ENCODE results near the gene CFAP299.

CFAP299 gene

GRCh38 chr4:80515496-80515895 lies 180.0 kb downstream of the CFAP299 start:
- no peak for DNase-seq (ENCODE audit: low spot score)

GRCh38 chr4:80521438-80521837 lies 185.9 kb downstream of the CFAP299 start:
- no peak for DNase-seq (ENCODE audit: low spot score)

GRCh38 chr4:80526697-80527096 lies 191.2 kb downstream of the CFAP299 start:
- no peak for DNase-seq (ENCODE audit: low spot score)

GRCh38 chr4:80529026-80529425 lies 193.5 kb downstream of the CFAP299 start:
- DNase-seq (ENCODE audit: low spot score): no peak

GRCh38 chr4:80532674-80533333 lies 197.3 kb downstream of the CFAP299 start:
- DNase-seq (ENCODE audit: low spot score): no peak

GRCh38 chr4:80535551-80535950 lies 200.0 kb downstream of the CFAP299 start:
- no peak for DNase-seq (ENCODE audit: low spot score)

- DNase-seq (ENCODE audit: low spot score): no peak
These were observed 202.9 kb downstream of the CFAP299 start for GRCh38 chr4:80538276-80538926.

GRCh38 chr4:80539190-80539589 lies 203.7 kb downstream of the CFAP299 start:
- DNase-seq (ENCODE audit: low spot score): no peak

GRCh38 chr4:80540349-80540748 lies 204.8 kb downstream of the CFAP299 start:
- no peak for DNase-seq (ENCODE audit: low spot score)

GRCh38 chr4:80540785-80541469 lies 205.4 kb downstream of the CFAP299 start:
- no peak for DNase-seq (ENCODE audit: low spot score)

GRCh38 chr4:80542747-80543146 lies 207.2 kb downstream of the CFAP299 start:
- no peak for DNase-seq (ENCODE audit: low spot score)

- no peak for DNase-seq (ENCODE audit: low spot score)
These were observed 224.8 kb downstream of the CFAP299 start for GRCh38 chr4:80560337-80560736.

GRCh38 chr4:80566203-80566872 lies 230.8 kb downstream of the CFAP299 start:
- DNase-seq (ENCODE audit: low spot score): no peak

- no peak for DNase-seq (ENCODE audit: low spot score)
These were observed 233.4 kb downstream of the CFAP299 start for GRCh38 chr4:80568891-80569290.

GRCh38 chr4:80576796-80577195 lies 241.3 kb downstream of the CFAP299 start:
- no peak for DNase-seq (ENCODE audit: low spot score)

GRCh38 chr4:80578001-80578400 lies 242.5 kb downstream of the CFAP299 start:
- no peak for DNase-seq (ENCODE audit: low spot score)

GRCh38 chr4:80585542-80585941 lies 250.0 kb downstream of the CFAP299 start:
- no peak for DNase-seq (ENCODE audit: low spot score)

- no peak for DNase-seq (ENCODE audit: low spot score)
These were observed 251.2 kb downstream of the CFAP299 start for GRCh38 chr4:80586716-80587115.

GRCh38 chr4:80587871-80588385 lies 252.4 kb downstream of the CFAP299 start:
- no peak for DNase-seq (ENCODE audit: low spot score)

GRCh38 chr4:80592950-80593349 lies 257.4 kb downstream of the CFAP299 start:
- no peak for DNase-seq (ENCODE audit: low spot score)

- no peak for DNase-seq (ENCODE audit: low spot score)
These were observed 259.2 kb downstream of the CFAP299 start for GRCh38 chr4:80594701-80595100.

GRCh38 chr4:80608281-80608980 lies 272.9 kb downstream of the CFAP299 start:
- no peak for DNase-seq (ENCODE audit: low spot score)

All from ecto neural progenitor cell (in vitro differentiated cells).